HepG2 (cell line): ENCODE data around the gene NUDT7. TPM values are rescaled to one million over a fixed set of nuclear protein-coding genes. Genes with fewer than 3 reads are reported as not detected.

Experiments used
- CENPX ChIP-seq: sonication (generic); formaldehyde crosslinking; IDR thresholded peaks from 2 replicates; pipeline ENCODE4 v1.9.0; 2021; ENCODE audit warnings: mild to moderate bottlenecking, missing genetic modification reagents, moderate library complexity
- FOXK2 ChIP-seq: fragments of 450-650 bp; IDR thresholded peaks from 2 replicates; pipeline ENCODE4 v1.6.1; 2016
- FOXO1 ChIP-seq: sonication (generic); formaldehyde crosslinking; IDR thresholded peaks from 2 replicates; pipeline ENCODE4 v1.4.0; 2020; ENCODE audit warnings: missing genetic modification reagents
- HNRNPH1 ChIP-seq: fragments of 200-400 bp; formaldehyde crosslinking; optimal IDR thresholded peaks from 2 replicates; pipeline ENCODE3; 2017; ENCODE audit warnings: mild to moderate bottlenecking, low read depth, low read length
- NR2F6 ChIP-seq, 2 experiments: IDR thresholded peaks; 2 replicates each; pipeline ENCODE4 v1.6.1; 2016; ENCODE audit warnings: antibody characterized with exemption in 1 of 2, mild to moderate bottlenecking in 1 of 2
- PAX8 ChIP-seq: sonication (generic); formaldehyde crosslinking; IDR thresholded peaks from 2 replicates; pipeline ENCODE4 v1.8.0; 2022; ENCODE audit warnings: mild to moderate bottlenecking, missing genetic modification reagents, borderline replicate concordance
- PRMT3 ChIP-seq: sonication (generic); formaldehyde crosslinking; IDR thresholded peaks from 2 replicates; pipeline ENCODE4 v1.8.1; 2022; ENCODE audit warnings: low read depth, mild to moderate bottlenecking, moderate library complexity, missing genetic modification reagents, borderline replicate concordance
- TGIF2 ChIP-seq: IDR thresholded peaks from 2 replicates; pipeline ENCODE4 v1.6.1; 2016; ENCODE audit warnings: control low read depth, missing compliant biosample characterization
- ZNF468 ChIP-seq: sonication (generic); formaldehyde crosslinking; IDR thresholded peaks from 2 replicates; pipeline ENCODE4 v1.8.0; 2022; ENCODE audit warnings: mild to moderate bottlenecking, moderate library complexity, missing genetic modification reagents
- polyA plus RNA-seq, 8 experiments: library from polyadenylated mRNA; depleted of rRNA in 3 of 8; stranded (reverse) in 7 of 8; unstranded in 1 of 8; fragments of >200 nt; fragmentation: Illumina TruSeq in 4 of 8; extraction: Trizol in 4 of 8; gene quantifications; 2 replicates each; pipeline versions ENCODE4 v1.2.1 to v1.2.3, GENCODE V29; 2011 to 2016; ENCODE audit warnings: low read depth in 4 of 8, missing spikeins in 1 of 8, mixed read lengths in 1 of 8; ENCODE audit not compliant: insufficient read depth in 1 of 8
- total RNA-seq, 5 experiments: library from RNA; depleted of rRNA; stranded (reverse); fragments of >200 nt; fragmentation: Illumina TruSeq; extraction: Trizol; gene quantifications; 2 replicates each; pipeline ENCODE4 v1.2.3, GENCODE V29; 2016; ENCODE audit warnings: low read depth in 1 of 5
- TF ChIP-seq, protein P1 (sequence below): sonication (generic); formaldehyde crosslinking; IDR thresholded peaks from 2 replicates; pipeline ENCODE4 v1.8.1; 2023; ENCODE audit warnings: mild to moderate bottlenecking, missing genetic modification reagents
- TF ChIP-seq, protein P2 (sequence below): sonication (generic); formaldehyde crosslinking; IDR thresholded peaks from 2 replicates; pipeline ENCODE4 v1.8.1; 2022; ENCODE audit warnings: mild to moderate bottlenecking, missing genetic modification reagents
- TF ChIP-seq, protein P3 (sequence below): IDR thresholded peaks from 2 replicates; pipeline ENCODE4 v1.6.1; 2016; ENCODE audit warnings: control low read depth
- TF ChIP-seq, protein P4 (sequence below): sonication (generic); formaldehyde crosslinking; IDR thresholded peaks from 2 replicates; pipeline ENCODE4 v1.4.0; 2020; ENCODE audit warnings: missing genetic modification reagents, borderline replicate concordance
- TF ChIP-seq, protein P5 (sequence below): sonication (generic); IDR thresholded peaks from 2 replicates; pipeline ENCODE4 v1.6.1; 2016; ENCODE audit warnings: low read depth, borderline replicate concordance
- TF ChIP-seq, protein P6 (sequence below): sonication (generic); formaldehyde crosslinking; IDR thresholded peaks from 2 replicates; pipeline ENCODE4; 2020; ENCODE audit warnings: missing genetic modification reagents, mild to moderate bottlenecking, borderline replicate concordance

NUDT7 gene
- total and polyA plus RNA-seq, 2 of the 13 experiments (the other 11 are each of a cell fraction or from before 2014, with no cell fraction given): 14.3 to 23.9 TPM

DNA sequence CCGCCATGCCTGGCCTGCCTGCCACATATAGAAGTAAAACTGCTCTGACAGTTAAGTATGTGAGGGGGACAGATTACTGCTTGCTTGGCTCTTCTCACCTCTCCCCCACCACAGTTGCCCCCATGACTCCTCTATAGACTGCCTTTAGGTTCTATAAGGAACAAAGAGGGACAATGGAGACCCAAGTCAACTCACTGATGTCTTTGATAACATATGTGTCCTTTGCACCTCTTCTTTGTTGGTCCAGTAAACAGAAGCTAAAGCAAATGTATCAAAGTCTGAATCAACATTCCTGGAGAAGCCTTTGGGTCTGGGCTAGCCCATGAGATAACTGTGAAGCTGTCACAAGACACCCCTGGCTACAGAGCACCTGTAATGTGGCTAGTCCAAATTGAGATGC is 27.1 kb downstream of the NUDT7 start (continued):
- TF ChIP-seq FOXK2 (no peak), PAX8 (no peak), NR2F6 (IDR thresholded peaks at IDR 0.05) (no peak), NR2F6 (CRISPR knock-in tag; IDR thresholded peaks at IDR 0.05) (peak; percentile 50; the same call in 1 of the 2 replicates), PRMT3 (CRISPR knock-in tag) (no peak), CENPX (no peak), HNRNPH1 (no peak), ZNF468 (no peak), FOXO1 (CRISPR knock-in tag) (peak; percentile 86), TGIF2 (no peak)
- TF ChIP-seq, protein P1, sequence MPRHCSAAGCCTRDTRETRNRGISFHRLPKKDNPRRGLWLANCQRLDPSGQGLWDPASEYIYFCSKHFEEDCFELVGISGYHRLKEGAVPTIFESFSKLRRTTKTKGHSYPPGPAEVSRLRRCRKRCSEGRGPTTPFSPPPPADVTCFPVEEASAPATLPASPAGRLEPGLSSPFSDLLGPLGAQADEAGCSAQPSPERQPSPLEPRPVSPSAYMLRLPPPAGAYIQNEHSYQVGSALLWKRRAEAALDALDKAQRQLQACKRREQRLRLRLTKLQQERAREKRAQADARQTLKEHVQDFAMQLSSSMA: peak; percentile 32; the same call in 1 of the 2 replicates
- TF ChIP-seq, protein P2, sequence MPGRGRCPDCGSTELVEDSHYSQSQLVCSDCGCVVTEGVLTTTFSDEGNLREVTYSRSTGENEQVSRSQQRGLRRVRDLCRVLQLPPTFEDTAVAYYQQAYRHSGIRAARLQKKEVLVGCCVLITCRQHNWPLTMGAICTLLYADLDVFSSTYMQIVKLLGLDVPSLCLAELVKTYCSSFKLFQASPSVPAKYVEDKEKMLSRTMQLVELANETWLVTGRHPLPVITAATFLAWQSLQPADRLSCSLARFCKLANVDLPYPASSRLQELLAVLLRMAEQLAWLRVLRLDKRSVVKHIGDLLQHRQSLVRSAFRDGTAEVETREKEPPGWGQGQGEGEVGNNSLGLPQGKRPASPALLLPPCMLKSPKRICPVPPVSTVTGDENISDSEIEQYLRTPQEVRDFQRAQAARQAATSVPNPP: 0 out of 2 replicates have a peak, but pooled peaks have one; percentile 47
- TF ChIP-seq, protein P3, sequence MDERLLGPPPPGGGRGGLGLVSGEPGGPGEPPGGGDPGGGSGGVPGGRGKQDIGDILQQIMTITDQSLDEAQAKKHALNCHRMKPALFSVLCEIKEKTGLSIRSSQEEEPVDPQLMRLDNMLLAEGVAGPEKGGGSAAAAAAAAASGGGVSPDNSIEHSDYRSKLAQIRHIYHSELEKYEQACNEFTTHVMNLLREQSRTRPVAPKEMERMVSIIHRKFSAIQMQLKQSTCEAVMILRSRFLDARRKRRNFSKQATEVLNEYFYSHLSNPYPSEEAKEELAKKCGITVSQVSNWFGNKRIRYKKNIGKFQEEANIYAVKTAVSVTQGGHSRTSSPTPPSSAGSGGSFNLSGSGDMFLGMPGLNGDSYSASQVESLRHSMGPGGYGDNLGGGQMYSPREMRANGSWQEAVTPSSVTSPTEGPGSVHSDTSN (CRISPR knock-in tag): no peak
- TF ChIP-seq, protein P4, sequence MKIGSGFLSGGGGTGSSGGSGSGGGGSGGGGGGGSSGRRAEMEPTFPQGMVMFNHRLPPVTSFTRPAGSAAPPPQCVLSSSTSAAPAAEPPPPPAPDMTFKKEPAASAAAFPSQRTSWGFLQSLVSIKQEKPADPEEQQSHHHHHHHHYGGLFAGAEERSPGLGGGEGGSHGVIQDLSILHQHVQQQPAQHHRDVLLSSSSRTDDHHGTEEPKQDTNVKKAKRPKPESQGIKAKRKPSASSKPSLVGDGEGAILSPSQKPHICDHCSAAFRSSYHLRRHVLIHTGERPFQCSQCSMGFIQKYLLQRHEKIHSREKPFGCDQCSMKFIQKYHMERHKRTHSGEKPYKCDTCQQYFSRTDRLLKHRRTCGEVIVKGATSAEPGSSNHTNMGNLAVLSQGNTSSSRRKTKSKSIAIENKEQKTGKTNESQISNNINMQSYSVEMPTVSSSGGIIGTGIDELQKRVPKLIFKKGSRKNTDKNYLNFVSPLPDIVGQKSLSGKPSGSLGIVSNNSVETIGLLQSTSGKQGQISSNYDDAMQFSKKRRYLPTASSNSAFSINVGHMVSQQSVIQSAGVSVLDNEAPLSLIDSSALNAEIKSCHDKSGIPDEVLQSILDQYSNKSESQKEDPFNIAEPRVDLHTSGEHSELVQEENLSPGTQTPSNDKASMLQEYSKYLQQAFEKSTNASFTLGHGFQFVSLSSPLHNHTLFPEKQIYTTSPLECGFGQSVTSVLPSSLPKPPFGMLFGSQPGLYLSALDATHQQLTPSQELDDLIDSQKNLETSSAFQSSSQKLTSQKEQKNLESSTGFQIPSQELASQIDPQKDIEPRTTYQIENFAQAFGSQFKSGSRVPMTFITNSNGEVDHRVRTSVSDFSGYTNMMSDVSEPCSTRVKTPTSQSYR: peak; percentile 35; the same call in 1 of the 2 replicates
- TF ChIP-seq, protein P5, sequence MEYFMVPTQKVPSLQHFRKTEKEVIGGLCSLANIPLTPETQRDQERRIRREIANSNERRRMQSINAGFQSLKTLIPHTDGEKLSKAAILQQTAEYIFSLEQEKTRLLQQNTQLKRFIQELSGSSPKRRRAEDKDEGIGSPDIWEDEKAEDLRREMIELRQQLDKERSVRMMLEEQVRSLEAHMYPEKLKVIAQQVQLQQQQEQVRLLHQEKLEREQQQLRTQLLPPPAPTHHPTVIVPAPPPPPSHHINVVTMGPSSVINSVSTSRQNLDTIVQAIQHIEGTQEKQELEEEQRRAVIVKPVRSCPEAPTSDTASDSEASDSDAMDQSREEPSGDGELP: peak; percentile 44; the same call in 1 of the 2 replicates
- TF ChIP-seq, protein P6, sequence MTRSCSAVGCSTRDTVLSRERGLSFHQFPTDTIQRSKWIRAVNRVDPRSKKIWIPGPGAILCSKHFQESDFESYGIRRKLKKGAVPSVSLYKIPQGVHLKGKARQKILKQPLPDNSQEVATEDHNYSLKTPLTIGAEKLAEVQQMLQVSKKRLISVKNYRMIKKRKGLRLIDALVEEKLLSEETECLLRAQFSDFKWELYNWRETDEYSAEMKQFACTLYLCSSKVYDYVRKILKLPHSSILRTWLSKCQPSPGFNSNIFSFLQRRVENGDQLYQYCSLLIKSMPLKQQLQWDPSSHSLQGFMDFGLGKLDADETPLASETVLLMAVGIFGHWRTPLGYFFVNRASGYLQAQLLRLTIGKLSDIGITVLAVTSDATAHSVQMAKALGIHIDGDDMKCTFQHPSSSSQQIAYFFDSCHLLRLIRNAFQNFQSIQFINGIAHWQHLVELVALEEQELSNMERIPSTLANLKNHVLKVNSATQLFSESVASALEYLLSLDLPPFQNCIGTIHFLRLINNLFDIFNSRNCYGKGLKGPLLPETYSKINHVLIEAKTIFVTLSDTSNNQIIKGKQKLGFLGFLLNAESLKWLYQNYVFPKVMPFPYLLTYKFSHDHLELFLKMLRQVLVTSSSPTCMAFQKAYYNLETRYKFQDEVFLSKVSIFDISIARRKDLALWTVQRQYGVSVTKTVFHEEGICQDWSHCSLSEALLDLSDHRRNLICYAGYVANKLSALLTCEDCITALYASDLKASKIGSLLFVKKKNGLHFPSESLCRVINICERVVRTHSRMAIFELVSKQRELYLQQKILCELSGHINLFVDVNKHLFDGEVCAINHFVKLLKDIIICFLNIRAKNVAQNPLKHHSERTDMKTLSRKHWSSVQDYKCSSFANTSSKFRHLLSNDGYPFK: no peak
